RWPE2 (cell line): ENCODE measurements around the gene DUSP7.

ENCODE experiments used
- ATAC-seq: fragments of 200-7000 bp; cut with Tn5 transposase; 3 replicates; pipeline ENCODE4 v1.9.1; 2021; ENCODE audit warnings: low read depth
- DNase-seq: peaks from one replicate; pipeline ENCODE4 v3.0.0-alpha.2; 2020; ENCODE audit warnings: low spot score
- H3K27ac ChIP-seq: fragments of 450-650 bp; 2 replicates; pipeline ENCODE4 v1.5.1; 2017; ENCODE audit warnings: mild to moderate bottlenecking; ENCODE audit not compliant: poor library complexity, severe bottlenecking
- H3K27me3 ChIP-seq: fragments of 250-450 bp; sonication (Bioruptor Pico); 2 replicates; pipeline ENCODE4 v1.5.1; 2021; ENCODE audit warnings: mild to moderate bottlenecking, moderate library complexity; ENCODE audit not compliant: insufficient read depth, poor library complexity, severe bottlenecking
- H3K36me3 ChIP-seq: fragments of 250-450 bp; sonication (Bioruptor Pico); 2 replicates; pipeline ENCODE4 v1.5.1; 2020; ENCODE audit warnings: low read depth, mild to moderate bottlenecking, moderate library complexity
- H3K4me1 ChIP-seq: fragments of 250-450 bp; sonication (Bioruptor Pico); 2 replicates; pipeline ENCODE4 v1.5.1; 2021; ENCODE audit warnings: mild to moderate bottlenecking, moderate library complexity; ENCODE audit not compliant: insufficient read depth, poor library complexity, severe bottlenecking
- H3K4me3 ChIP-seq: fragments of 250-450 bp; sonication (Bioruptor Pico); 2 replicates; pipeline ENCODE4 v1.5.1; 2021; ENCODE audit warnings: mild to moderate bottlenecking, moderate library complexity; ENCODE audit not compliant: severe bottlenecking
- H3K9me3 ChIP-seq: fragments of 250-450 bp; sonication (Bioruptor Pico); 2 replicates; pipeline ENCODE4 v1.5.1; 2021; ENCODE audit warnings: mild to moderate bottlenecking, moderate library complexity; ENCODE audit not compliant: severe bottlenecking
- CTCF ChIP-seq: fragments of 450-650 bp; IDR thresholded peaks from one replicate; pipeline ENCODE4 v1.5.1; 2017; ENCODE audit warnings: mild to moderate bottlenecking, moderate library complexity; ENCODE audit not compliant: poor library complexity, severe bottlenecking

The DUSP7 gene

GRCh38 chr3:52010431-52010830 lies 45.9 kb downstream of the DUSP7 start:
- no peak for ATAC-seq
- Histone ChIP-seq H3K9me3 (no peaks in the 10 kb centered on the region), H3K4me1 (no peaks in the 10 kb centered on the region), H3K27ac (no peak overlapping the region), H3K4me3 (no peak overlapping the region), H3K27me3 (no peaks in the 10 kb centered on the region), H3K36me3 (no peaks in the 10 kb centered on the region)
- DNase-seq, result no peak
- no peak for TF ChIP-seq CTCF

GRCh38 chr3:52007291-52007690 lies 49.1 kb downstream of the DUSP7 start:
- no peak for DNase-seq
- no peak for ATAC-seq
- no peaks in the 10 kb centered on the region for H3K9me3 ChIP-seq
- no peaks in the 10 kb centered on the region for H3K36me3 ChIP-seq
- no peak overlapping the region for H3K27ac ChIP-seq
- H3K4me1 ChIP-seq, result no peaks in the 10 kb centered on the region
- no peaks in the 10 kb centered on the region for H3K27me3 ChIP-seq
- no peak overlapping the region for H3K4me3 ChIP-seq
- TF ChIP-seq CTCF, result no peak

GRCh38 chr3:52006820-52007133 lies 49.6 kb downstream of the DUSP7 start:
- H3K27me3 ChIP-seq, result no peaks in the 10 kb centered on the region
- TF ChIP-seq CTCF, result no peak
- H3K27ac ChIP-seq, result no peak overlapping the region
- no peak for ATAC-seq
- no peak overlapping the region for H3K4me3 ChIP-seq
- H3K9me3 ChIP-seq, result no peaks in the 10 kb centered on the region
- H3K4me1 ChIP-seq, result no peaks in the 10 kb centered on the region
- DNase-seq, result no peak
- no peaks in the 10 kb centered on the region for H3K36me3 ChIP-seq

GRCh38 chr3:52006017-52006819 lies 50.2 kb downstream of the DUSP7 start:
- H3K27ac ChIP-seq, result peak overlapping the region; percentile 14
- no peaks in the 10 kb centered on the region for H3K36me3 ChIP-seq
- H3K4me1 ChIP-seq, result no peaks in the 10 kb centered on the region
- ATAC-seq, result no peak
- H3K4me3 ChIP-seq, result no peak overlapping the region
- no peaks in the 10 kb centered on the region for H3K27me3 ChIP-seq
- TF ChIP-seq CTCF, result no peak
- no peaks in the 10 kb centered on the region for H3K9me3 ChIP-seq
- DNase-seq, result no peak

- H3K4me3 ChIP-seq, result no peak overlapping the region
- no peak for TF ChIP-seq CTCF
- H3K4me1 ChIP-seq, result no peaks in the 10 kb centered on the region
- no peaks in the 10 kb centered on the region for H3K9me3 ChIP-seq
- peak overlapping the region; percentile 14 for H3K27ac ChIP-seq
- ATAC-seq (peak; percentile 32; the same call in 2 of the 3 replicates), DNase-seq (no peak)
- H3K27me3 ChIP-seq, result no peaks in the 10 kb centered on the region
- H3K36me3 ChIP-seq, result no peaks in the 10 kb centered on the region
Observed at GRCh38 chr3:52005571-52005986, 50.8 kb downstream of the DUSP7 start.
